Neural cell (in vitro differentiated cells): ENCODE measurements around the gene PRSS16. TPM values are rescaled to one million over a fixed set of nuclear protein-coding genes. Genes with fewer than 3 reads are reported as not detected.

Source experiments
- H2AFZ ChIP-seq: fragments of 200-600, 300-800 bp; sonication (generic), shearing (Covaris generic); 2 replicates; pipeline ENCODE4 v1.6.0; 2014; ENCODE audit warnings: low read depth, mild to moderate bottlenecking, antibody characterized with exemption, low read length, moderate library complexity
- H3F3A ChIP-seq: fragments of 200-600 bp; shearing (Covaris generic); 2 replicates; pipeline ENCODE4 v1.6.1; 2016; ENCODE audit warnings: mild to moderate bottlenecking, moderate library complexity, mixed read lengths, antibody characterized with exemption, low read length; ENCODE audit not compliant: insufficient read depth, poor library complexity, severe bottlenecking
- H3K27ac ChIP-seq: fragments of 200-600, 300-800 bp; sonication (generic), shearing (Covaris generic); 2 replicates; pipeline ENCODE4 v1.5.1; 2014; ENCODE audit warnings: mild to moderate bottlenecking, low read length, moderate library complexity
- H3K27me3 ChIP-seq: fragments of 300-800, 200-600 bp; sonication (generic), shearing (Covaris generic); 2 replicates; pipeline ENCODE4 v1.6.0; 2014; ENCODE audit warnings: mild to moderate bottlenecking, low read depth, low read length, moderate library complexity; ENCODE audit not compliant: insufficient read depth
- H3K36me3 ChIP-seq: fragments of 300-800, 200-600 bp; sonication (generic), shearing (Covaris generic); 2 replicates; pipeline ENCODE4 v1.5.1; 2014; ENCODE audit warnings: mild to moderate bottlenecking, antibody characterized with exemption, low read length, moderate library complexity; ENCODE audit not compliant: insufficient read depth
- H3K4me2 ChIP-seq: fragments of 300-800, 200-600 bp; sonication (generic), shearing (Covaris generic); 2 replicates; pipeline ENCODE4 v1.6.0; 2014; ENCODE audit warnings: mild to moderate bottlenecking, low read length
- H3K4me3 ChIP-seq: fragments of 300-800, 200-600 bp; sonication (generic), shearing (Covaris generic); 2 replicates; pipeline ENCODE4 v1.5.1; 2014; ENCODE audit warnings: mild to moderate bottlenecking, low read length, moderate library complexity
- H3K79me2 ChIP-seq: fragments of 200-600 bp; shearing (Covaris generic); replicated peaks from 2 replicates; pipeline ENCODE4 v1.6.0; 2014; ENCODE audit warnings: mild to moderate bottlenecking, low read length, moderate library complexity; ENCODE audit not compliant: insufficient read depth
- H3K9ac ChIP-seq: fragments of 300-800, 200-600 bp; sonication (generic), shearing (Covaris generic); 2 replicates; pipeline ENCODE4 v1.6.1; 2016; ENCODE audit warnings: mild to moderate bottlenecking, low read length, mixed read lengths
- H3K9me2 ChIP-seq: fragments of 200-600 bp; shearing (Covaris generic); 2 replicates; pipeline ENCODE4 v1.6.1; 2016; ENCODE audit warnings: mild to moderate bottlenecking, low read length, mixed read lengths; ENCODE audit not compliant: insufficient read depth
- H3K9me3 ChIP-seq: fragments of 200-600, 300-800 bp; sonication (generic), shearing (Covaris generic); 2 replicates; pipeline ENCODE4 v1.6.1; 2016; ENCODE audit warnings: mild to moderate bottlenecking, mixed run types, low read length, moderate library complexity, mixed read lengths
- H4K20me1 ChIP-seq: fragments of 200-600 bp; shearing (Covaris generic); 2 replicates; pipeline ENCODE4 v1.6.1; 2016; ENCODE audit warnings: mild to moderate bottlenecking, mixed run types; ENCODE audit not compliant: insufficient read depth
- CTCF ChIP-seq: fragments of 450-650 bp; IDR thresholded peaks from 2 replicates; pipeline ENCODE4 v1.5.1; 2014; ENCODE audit warnings: antibody characterized with exemption, mild to moderate bottlenecking, moderate library complexity; ENCODE audit not compliant: poor library complexity, severe bottlenecking
- EP300 ChIP-seq: fragments of 450-650 bp; conservative IDR thresholded peaks from 2 replicates; pipeline ENCODE4 v1.6.1; 2014; ENCODE audit warnings: antibody characterized with exemption, mild to moderate bottlenecking, moderate library complexity; ENCODE audit not compliant: poor library complexity, severe bottlenecking
- EZH2 ChIP-seq: fragments of 200-600, 300-800 bp; shearing (Covaris generic), sonication (generic); IDR thresholded peaks from 2 replicates; pipeline ENCODE4 v1.6.1; 2014; ENCODE audit warnings: antibody characterized with exemption, low read length, borderline replicate concordance, mild to moderate bottlenecking; ENCODE audit not compliant: insufficient read depth, poor library complexity, severe bottlenecking
- MXI1 ChIP-seq: fragments of 450-650 bp; conservative IDR thresholded peaks from 2 replicates; pipeline ENCODE4 v1.6.1; 2014; ENCODE audit warnings: antibody characterized with exemption, mild to moderate bottlenecking; ENCODE audit not compliant: poor library complexity, severe bottlenecking
- POLR2AphosphoS5 ChIP-seq: IDR thresholded peaks from 2 replicates; pipeline ENCODE4 v1.6.1; 2012
- RAD21 ChIP-seq: fragments of 450-650 bp; conservative IDR thresholded peaks from 2 replicates; pipeline ENCODE4 v1.6.1; 2014; ENCODE audit warnings: antibody characterized with exemption, mild to moderate bottlenecking, moderate library complexity
- REST ChIP-seq: IDR thresholded peaks from 2 replicates; pipeline ENCODE4 v1.6.1; 2012; ENCODE audit warnings: borderline replicate concordance
- SMC3 ChIP-seq: fragments of 450-650 bp; conservative IDR thresholded peaks from 2 replicates; pipeline ENCODE4 v1.6.1; 2014; ENCODE audit warnings: antibody characterized with exemption, mild to moderate bottlenecking, moderate library complexity; ENCODE audit not compliant: poor library complexity
- TAF1 ChIP-seq: IDR thresholded peaks from 2 replicates; pipeline ENCODE4 v1.6.1; 2012; ENCODE audit warnings: low read depth
- polyA minus RNA-seq: library from RNA; depleted of rRNA, polyadenylated mRNA; stranded (reverse); fragments of >200 nt; gene quantifications from 2 replicates; pipeline ENCODE4 v1.2.3, GENCODE V29; 2014
- polyA plus RNA-seq: library from polyadenylated mRNA; depleted of rRNA; stranded (reverse); fragments of >200 nt; gene quantifications from 2 replicates; pipeline ENCODE4 v1.2.3, GENCODE V29; 2014

The PRSS16 gene
- not detected in 2 replicates for polyA plus RNA-seq
- 0.58 TPM in 1 of 2 replicates, not detected in the other for polyA minus RNA-seq

- TF ChIP-seq CTCF: no peak
- no peak for TF ChIP-seq EP300
- Histone ChIP-seq H3K27me3 (peaks cover 61% of the 10 kb centered on the region), H3K4me3 (no peak within 1 kb of the TSS), H3F3A (no peaks in the 10 kb centered on the region), H3K9me3 (no peaks in the 10 kb centered on the region), H3K27ac (no peak within 1 kb of the TSS), H3K36me3 (no peaks in the 10 kb centered on the region), H3K9ac (no peak within 1 kb of the TSS), H3K4me2 (no peak within 1 kb of the TSS), H3K79me2 (no peaks in the 10 kb centered on the region), H4K20me1 (no peaks in the 10 kb centered on the region), H3K9me2 (no peaks in the 10 kb centered on the region), H2AFZ (no peak within 1 kb of the TSS)
Observed at GRCh38 chr6:27247133-27247836, at the start of gene PRSS16. TSS of gene PRSS16 (plus strand) at chr6:27247701. CDS start at chr6:27247738, 37 bp downstream.

GRCh38 chr6:27205375-27206278 is 41.9 kb upstream of the PRSS16 start:
- Histone ChIP-seq H2AFZ (no peak overlapping the region), H3K9ac (no peak overlapping the region), H4K20me1 (no peaks in the 10 kb centered on the region), H3K79me2 (no peaks in the 10 kb centered on the region), H3K9me3 (no peaks in the 10 kb centered on the region), H3K4me3 (no peak overlapping the region), H3K27me3 (peaks cover 14% of the 10 kb centered on the region), H3K36me3 (no peaks in the 10 kb centered on the region), H3K4me2 (no peak overlapping the region), H3F3A (no peaks in the 10 kb centered on the region), H3K9me2 (no peaks in the 10 kb centered on the region), H3K27ac (no peak overlapping the region)
- TF ChIP-seq EZH2 (no peak), RAD21 (no peak), EP300 (no peak), TAF1 (no peak), MXI1 (no peak), CTCF (no peak), SMC3 (no peak), POLR2AphosphoS5 (no peak), REST (no peak)
